NB4 (cell line): ENCODE results near the gene MYCBP2.

Experiments
- DNase-seq: peaks from one replicate; pipeline ENCODE4 v3.0.0; 2010; ENCODE audit warnings: low read depth
- H3K4me3 ChIP-seq: one replicate; pipeline ENCODE4 v1.5.1; 2011; ENCODE audit warnings: mild to moderate bottlenecking, low read depth, low read length, moderate library complexity
- MAX ChIP-seq: IDR thresholded peaks from 2 replicates; pipeline ENCODE4 v1.6.1; 2011; ENCODE audit warnings: low read depth, low read length
- MYC ChIP-seq: IDR thresholded peaks from 2 replicates; pipeline ENCODE4 v1.6.1; 2011; ENCODE audit warnings: low read depth, low read length
- POLR2A ChIP-seq: IDR thresholded peaks from 2 replicates; pipeline ENCODE4 v1.6.1; 2011; ENCODE audit warnings: mild to moderate bottlenecking; ENCODE audit not compliant: insufficient read length; ENCODE audit errors: extremely low read depth
- TF ChIP-seq, protein P1 (sequence below): IDR thresholded peaks from one replicate; pipeline ENCODE4 v1.5.1; 2012; ENCODE audit warnings: low read depth, low read length

MYCBP2 gene

DNA sequence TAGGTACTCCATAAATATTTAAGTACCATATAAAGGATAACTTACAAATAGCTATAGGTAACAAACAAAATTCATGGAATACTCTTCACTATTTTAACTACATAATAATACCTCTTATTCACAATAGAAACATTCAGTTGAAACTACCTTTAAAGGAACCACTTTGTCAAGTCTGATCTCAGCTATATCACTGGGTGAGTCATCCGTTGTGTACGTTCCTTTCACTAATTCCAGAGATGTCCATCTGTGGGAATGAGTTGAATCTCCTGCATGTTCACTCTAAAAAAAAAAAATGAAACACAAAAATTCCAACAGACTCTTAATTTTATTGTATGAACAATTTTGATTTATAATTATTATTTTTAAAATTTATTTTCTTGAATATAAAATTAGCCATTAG is 150.5 kb downstream of the MYCBP2 start:
- DNase-seq: no peak
- TF ChIP-seq POLR2A: no peak
- TF ChIP-seq MYC: no peak
- no peak for TF ChIP-seq MAX
- TF ChIP-seq, protein P1, sequence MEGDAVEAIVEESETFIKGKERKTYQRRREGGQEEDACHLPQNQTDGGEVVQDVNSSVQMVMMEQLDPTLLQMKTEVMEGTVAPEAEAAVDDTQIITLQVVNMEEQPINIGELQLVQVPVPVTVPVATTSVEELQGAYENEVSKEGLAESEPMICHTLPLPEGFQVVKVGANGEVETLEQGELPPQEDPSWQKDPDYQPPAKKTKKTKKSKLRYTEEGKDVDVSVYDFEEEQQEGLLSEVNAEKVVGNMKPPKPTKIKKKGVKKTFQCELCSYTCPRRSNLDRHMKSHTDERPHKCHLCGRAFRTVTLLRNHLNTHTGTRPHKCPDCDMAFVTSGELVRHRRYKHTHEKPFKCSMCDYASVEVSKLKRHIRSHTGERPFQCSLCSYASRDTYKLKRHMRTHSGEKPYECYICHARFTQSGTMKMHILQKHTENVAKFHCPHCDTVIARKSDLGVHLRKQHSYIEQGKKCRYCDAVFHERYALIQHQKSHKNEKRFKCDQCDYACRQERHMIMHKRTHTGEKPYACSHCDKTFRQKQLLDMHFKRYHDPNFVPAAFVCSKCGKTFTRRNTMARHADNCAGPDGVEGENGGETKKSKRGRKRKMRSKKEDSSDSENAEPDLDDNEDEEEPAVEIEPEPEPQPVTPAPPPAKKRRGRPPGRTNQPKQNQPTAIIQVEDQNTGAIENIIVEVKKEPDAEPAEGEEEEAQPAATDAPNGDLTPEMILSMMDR: no peak
- no peak overlapping the region for H3K4me3 ChIP-seq

DNA sequence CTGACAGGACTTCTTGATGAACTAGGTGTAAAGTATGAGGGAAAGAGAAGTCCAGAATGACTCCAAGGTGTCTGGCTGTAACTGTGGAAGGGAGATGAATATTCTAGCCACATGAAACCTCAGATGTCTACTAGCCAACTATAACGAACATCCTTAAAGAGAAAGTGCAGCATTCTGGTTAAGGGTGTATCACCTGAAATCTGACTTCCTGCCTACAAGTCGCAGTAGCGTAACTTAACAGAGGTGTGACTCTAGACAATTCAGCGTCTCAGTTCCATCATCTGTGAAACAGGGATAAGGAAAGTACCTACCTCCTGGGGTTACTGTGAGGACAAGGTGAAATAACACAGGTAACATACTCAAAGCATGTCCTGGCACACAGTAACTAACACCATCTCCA is 154.2 kb downstream of the MYCBP2 start:
- DNase-seq: no peak
- TF ChIP-seq MYC: no peak
- TF ChIP-seq, protein P1: no peak
- TF ChIP-seq MAX: no peak
- TF ChIP-seq POLR2A: no peak
- no peak overlapping the region for H3K4me3 ChIP-seq

GRCh38 chr13:77171451-77171850 is 155.4 kb downstream of the MYCBP2 start:
- TF ChIP-seq MAX (no peak), MYC (no peak), POLR2A (no peak)
- TF ChIP-seq, protein P1: no peak

GRCh38 chr13:77168237-77168636 is 158.7 kb downstream of the MYCBP2 start:
- no peak overlapping the region for H3K4me3 ChIP-seq
- no peak for DNase-seq
- no peak for TF ChIP-seq POLR2A
- TF ChIP-seq, protein P1: no peak
- TF ChIP-seq MAX: no peak
- TF ChIP-seq MYC: no peak

More at GRCh38 chr13:77171451-77171850, 155.4 kb downstream of the MYCBP2 start:
- DNase-seq: no peak
- no peak overlapping the region for H3K4me3 ChIP-seq

DNA sequence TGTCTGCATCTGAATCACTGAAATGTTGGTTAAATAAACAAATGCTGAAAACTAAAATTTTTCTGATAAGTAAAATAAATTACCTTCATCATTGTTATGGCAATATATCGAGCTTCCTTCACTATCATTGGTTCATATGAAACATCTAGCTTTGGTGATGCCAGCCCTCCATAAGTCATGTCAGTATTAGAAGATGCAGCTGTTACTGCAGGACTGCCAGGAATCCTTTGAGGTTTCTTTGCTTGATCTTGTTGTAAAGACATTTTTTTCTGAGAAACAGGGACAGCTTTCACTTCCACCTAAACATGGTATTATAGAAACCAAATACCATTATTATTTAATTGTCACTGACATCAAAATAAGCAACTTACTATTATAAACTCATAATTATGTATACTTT is 176.2 kb downstream of the MYCBP2 start:
- H3K4me3 ChIP-seq: no peak overlapping the region
- TF ChIP-seq, protein P1: no peak
- TF ChIP-seq MYC (no peak), POLR2A (no peak), MAX (no peak)
- DNase-seq: no peak

GRCh38 chr13:77143431-77143830 is 183.5 kb downstream of the MYCBP2 start:
- TF ChIP-seq POLR2A (no peak), MYC (no peak), MAX (no peak)
- TF ChIP-seq, protein P1: no peak
- no peak for DNase-seq
- H3K4me3 ChIP-seq: no peak overlapping the region
